HG03571 (cell line): ENCODE measurements around the gene RREB1.

Source experiments
- ATAC-seq: cut with Tn5 transposase; IDR thresholded peaks from one replicate; pipeline ENCODE4 v1.9.1; 2021; ENCODE audit not compliant: unreplicated experiment

The RREB1 gene

DNA sequence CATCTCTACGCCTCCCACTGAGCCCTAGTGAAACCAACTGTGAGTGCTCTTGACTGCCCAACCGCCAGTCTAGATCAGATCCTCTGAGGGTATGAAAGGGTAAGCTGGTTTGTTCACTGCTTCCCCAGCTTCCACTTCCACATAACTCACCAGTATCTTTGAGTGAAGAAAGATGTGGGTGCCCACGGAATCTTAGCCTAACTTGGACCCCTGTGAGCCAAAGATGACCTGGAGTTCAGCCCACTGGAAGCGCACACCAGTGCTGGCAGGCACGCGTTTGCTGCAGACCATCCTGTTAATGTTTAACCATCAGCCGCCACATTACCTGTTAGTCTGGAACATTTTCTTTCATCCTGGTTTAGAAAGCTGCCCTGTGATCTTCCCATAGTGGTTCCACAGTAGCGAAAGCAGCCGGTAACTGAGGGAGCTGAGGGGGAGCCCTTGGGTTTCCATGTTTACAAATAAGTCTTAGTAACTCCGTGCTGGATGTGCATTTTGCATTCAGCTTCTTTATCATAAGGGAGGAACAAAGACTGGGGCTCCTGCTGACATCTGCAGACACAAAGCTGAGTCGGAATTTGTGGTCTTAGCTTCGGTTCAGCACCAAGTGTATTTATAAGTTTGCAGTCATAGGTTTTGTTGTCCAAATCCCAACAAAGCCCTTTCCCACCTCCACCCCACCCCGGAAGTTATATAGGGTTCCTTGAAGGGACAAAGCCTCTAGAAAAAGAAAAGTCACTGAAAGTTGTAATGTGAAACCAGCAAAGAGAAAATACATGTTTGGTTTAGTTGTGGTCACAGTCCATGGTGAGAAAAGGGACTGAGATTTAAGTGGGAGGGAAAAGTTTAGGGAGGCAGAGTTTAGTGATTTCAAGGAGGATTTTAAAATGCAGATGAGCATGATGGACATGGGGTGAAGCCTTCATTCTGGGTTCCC is 134.2 kb downstream of the RREB1 start:
- ATAC-seq, result no peak

DNA sequence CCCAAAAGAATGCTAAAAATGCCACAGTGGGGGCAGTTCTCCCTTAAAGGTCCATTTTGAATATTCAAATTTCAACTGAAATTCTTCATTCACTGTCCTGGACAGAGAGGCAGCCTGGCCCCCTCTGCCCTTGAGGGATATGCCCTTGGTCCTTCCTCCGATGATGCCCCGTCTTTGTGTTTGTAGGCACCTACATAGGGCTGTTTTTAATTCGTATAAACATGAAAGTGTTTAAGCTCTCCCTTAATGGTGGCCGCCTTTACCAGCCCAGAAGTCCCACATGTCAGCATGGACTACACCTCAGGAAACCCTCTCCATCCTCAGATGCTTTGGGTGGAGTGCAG is 135.0 kb downstream of the RREB1 start:
- ATAC-seq, result no peak

GRCh38 chr6:7243179-7243981 is 135.6 kb downstream of the RREB1 start:
- ATAC-seq, result no peak

DNA sequence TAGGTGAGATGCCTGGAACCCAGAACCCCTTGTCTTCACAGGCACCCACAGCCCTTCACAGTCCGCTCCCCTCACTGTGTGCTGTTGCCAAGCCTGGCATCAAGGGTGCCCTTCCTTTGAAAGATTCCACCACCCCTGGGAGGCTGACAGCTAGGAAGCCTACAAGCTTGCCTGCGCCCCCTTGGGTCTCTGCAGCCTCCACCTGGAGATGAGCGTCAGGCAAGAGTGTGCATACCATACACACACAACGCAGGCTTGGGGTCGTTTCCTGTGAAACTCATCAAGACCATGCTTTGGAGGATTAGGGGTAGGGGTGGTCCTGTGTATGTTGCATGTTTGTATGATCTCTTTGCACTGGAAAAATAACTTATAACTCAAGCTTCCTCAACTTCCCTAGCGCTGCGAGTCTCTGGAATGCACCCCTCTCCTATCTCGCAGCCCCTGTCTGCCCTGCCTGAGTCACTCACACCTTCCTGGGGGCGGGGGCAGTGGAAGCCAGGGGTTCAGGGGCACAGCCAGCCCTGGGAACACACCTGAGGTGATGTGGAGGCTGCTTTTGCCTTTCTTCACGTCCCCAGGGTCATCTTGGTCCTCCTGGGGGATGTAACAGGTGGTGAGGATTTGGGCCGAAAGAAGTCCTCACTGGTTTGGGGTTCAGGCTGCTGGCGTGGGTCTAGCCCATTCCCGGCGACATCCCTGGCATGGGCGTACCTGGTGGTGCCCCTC is 138.1 kb downstream of the RREB1 start:
- no peak for ATAC-seq

DNA sequence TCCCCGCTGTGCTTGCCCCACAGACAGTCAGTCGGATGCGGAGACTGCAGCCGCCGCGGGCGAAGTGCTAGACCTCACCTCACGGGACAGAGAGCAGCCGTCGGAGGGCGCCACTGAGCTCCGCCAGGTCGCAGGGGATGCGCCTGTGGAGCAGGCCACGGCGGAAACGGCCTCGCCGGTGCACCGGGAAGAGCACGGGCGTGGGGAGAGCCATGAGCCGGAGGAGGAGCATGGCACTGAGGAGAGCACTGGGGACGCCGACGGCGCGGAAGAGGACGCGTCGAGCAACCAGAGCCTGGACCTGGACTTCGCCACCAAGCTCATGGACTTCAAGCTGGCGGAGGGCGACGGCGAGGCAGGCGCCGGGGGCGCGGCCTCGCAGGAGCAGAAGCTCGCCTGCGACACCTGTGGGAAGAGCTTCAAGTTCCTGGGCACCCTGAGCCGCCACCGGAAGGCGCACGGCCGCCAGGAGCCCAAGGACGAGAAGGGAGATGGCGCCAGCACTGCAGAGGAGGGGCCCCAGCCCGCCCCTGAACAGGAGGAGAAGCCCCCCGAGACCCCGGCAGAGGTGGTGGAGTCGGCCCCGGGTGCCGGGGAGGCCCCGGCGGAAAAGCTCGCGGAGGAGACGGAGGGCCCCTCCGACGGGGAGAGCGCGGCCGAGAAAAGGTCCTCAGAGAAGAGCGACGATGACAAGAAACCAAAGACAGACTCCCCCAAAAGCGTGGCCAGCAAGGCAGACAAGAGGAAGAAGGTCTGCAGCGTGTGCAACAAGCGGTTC is 138.8 kb downstream of the RREB1 start:
- no peak for ATAC-seq

DNA sequence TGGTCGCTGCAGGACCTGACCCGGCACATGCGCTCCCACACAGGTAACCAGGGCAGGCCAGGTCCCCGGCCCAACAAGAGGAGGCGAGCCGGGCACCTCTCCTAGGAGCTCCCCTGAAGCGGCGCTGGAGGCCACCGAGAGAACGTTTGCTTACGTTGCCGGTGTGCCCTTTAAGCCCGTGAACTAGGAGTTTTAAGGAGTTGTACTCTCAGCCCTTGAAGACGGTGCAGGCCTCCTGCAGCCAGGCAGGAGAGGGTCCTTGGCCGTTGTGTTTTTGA is 139.4 kb downstream of the RREB1 start:
- ATAC-seq, result no peak

GRCh38 chr6:7247828-7248227 is 140.1 kb downstream of the RREB1 start:
- ATAC-seq, result no peak

DNA sequence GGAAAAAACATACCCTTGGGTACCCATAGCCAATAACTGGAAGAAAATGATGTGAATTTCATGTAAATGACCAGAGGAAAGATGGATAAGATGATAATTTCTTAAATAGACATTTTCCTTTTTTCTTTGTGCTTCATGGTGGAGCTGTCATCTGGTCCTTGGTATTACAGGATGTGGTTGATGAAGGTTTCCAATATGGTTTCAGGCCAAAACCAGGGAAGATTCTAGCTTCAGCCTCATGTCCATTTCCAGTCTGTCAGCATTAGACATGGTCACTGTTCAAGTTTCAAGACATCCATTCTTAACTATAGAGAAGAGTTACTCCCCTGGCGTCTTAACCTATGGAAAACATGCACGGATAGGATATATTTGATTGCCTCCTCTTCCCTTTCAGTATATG is 141.6 kb downstream of the RREB1 start:
- ATAC-seq, result no peak

DNA sequence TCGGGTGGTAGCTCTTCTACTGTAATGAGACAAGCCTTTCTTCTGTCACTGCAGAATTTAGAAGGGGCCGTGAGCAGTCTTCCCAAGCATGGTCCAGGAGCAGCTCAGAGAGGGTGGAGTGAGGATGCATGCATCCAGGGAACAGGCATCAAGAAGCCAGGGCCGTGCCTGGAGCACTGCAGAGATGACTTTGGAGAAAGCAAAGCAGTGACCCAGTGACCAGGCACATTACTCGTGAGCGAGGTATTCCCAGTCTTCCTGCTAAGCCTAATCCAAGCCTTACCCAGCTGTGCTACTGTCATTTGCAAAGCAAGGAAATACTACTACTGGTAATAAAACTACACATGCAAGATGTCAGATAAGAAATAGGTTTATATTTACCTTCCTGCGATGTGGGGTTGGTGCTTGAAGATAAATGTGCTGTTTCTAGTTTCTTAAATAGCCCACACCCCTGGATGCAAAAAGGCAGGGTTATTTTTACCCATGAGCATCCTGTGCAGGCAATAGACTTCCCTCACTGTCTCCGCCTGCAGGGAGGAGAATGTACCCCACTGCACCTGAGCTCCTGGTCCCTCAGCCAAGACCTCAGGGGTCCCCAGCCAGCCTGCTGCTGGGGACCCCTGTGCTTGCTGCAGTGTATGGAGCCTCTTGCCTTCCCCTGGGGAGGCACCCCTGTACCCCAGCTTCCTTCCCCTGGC is 142.3 kb downstream of the RREB1 start:
- ATAC-seq, result no peak

GRCh38 chr6:7250812-7251211 is 143.1 kb downstream of the RREB1 start:
- no peak for ATAC-seq

GRCh38 chr6:7251646-7252260 is 144.0 kb downstream of the RREB1 start:
- no peak for ATAC-seq

DNA sequence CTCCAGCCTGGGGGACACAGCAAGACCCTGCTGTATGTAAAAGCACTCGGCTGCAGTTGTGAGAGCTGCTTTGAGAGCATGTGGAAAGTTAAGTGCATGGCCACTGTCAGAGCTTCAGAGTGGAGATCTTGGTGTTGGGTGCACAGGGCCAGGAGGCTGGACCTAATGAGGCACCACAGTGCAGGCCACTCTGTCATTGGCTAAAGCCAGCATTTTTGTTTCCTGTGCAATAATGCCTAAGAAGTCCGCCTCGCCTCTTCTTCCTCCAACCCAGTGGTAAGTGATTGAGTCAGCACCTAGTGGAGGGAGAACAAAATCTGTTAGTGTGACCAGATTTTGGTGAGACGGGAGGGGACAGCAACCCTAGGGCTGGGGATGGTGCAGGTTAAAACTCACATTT is 144.6 kb downstream of the RREB1 start:
- no peak for ATAC-seq

- no peak for ATAC-seq
Observed at GRCh38 chr6:7254980-7255835, 147.4 kb downstream of the RREB1 start.

- no peak for ATAC-seq
Observed at GRCh38 chr6:7255918-7256317, 148.2 kb downstream of the RREB1 start.

- no peak for ATAC-seq
Observed at GRCh38 chr6:7256785-7257184, 149.0 kb downstream of the RREB1 start.

GRCh38 chr6:7257521-7258230 is 149.9 kb downstream of the RREB1 start:
- ATAC-seq, result no peak

GRCh38 chr6:7258231-7258763 is 150.5 kb downstream of the RREB1 start:
- ATAC-seq, result no peak
